DND-41 (cell line): Measurements from ENCODE around the gene NUCKS1.

Source experiments
- EZH2 ChIP-seq: IDR thresholded peaks from 3 replicates; pipeline ENCODE4 v1.6.1; 2012; ENCODE audit warnings: borderline replicate concordance, low read depth, mild to moderate bottlenecking, moderate library complexity, low read length, inconsistent platforms; ENCODE audit not compliant: severe bottlenecking
- TF ChIP-seq, protein P1 (sequence below): IDR thresholded peaks from 2 replicates; pipeline ENCODE4 v1.5.1; 2012; ENCODE audit warnings: borderline replicate concordance, low read length, moderate library complexity, mild to moderate bottlenecking; ENCODE audit not compliant: poor library complexity, severe bottlenecking; ENCODE audit errors: extremely low read depth

- TF ChIP-seq, protein P1, sequence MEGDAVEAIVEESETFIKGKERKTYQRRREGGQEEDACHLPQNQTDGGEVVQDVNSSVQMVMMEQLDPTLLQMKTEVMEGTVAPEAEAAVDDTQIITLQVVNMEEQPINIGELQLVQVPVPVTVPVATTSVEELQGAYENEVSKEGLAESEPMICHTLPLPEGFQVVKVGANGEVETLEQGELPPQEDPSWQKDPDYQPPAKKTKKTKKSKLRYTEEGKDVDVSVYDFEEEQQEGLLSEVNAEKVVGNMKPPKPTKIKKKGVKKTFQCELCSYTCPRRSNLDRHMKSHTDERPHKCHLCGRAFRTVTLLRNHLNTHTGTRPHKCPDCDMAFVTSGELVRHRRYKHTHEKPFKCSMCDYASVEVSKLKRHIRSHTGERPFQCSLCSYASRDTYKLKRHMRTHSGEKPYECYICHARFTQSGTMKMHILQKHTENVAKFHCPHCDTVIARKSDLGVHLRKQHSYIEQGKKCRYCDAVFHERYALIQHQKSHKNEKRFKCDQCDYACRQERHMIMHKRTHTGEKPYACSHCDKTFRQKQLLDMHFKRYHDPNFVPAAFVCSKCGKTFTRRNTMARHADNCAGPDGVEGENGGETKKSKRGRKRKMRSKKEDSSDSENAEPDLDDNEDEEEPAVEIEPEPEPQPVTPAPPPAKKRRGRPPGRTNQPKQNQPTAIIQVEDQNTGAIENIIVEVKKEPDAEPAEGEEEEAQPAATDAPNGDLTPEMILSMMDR, result no peak
- TF ChIP-seq EZH2, result no peak
Observed at GRCh38 chr1:205666372-205667166, 83.4 kb downstream of the NUCKS1 start.
